Activated CD8-positive, alpha-beta memory T cell treated with anti-CD3 and anti-CD28 coated beads, Interleukin-2, amount 50 U/mL, for 48 hours (primary cell): ENCODE data around the gene LANCL1.

Experiments
- DNase-seq: peaks from one replicate; pipeline ENCODE4 v3.0.0-alpha.2; 2020

The LANCL1 gene

GRCh38 chr2:210476194-210477128 is at the start of gene LANCL1:
Gene LANCL1 (minus strand): TSS chr2:210476759. CDS start chr2:210476396, 363 bp downstream.
- DNase-seq = peak; percentile 86

GRCh38 chr2:210524533-210524932 is 48.0 kb upstream of the LANCL1 start:
- DNase-seq = no peak

GRCh38 chr2:210523650-210524289 is 47.2 kb upstream of the LANCL1 start:
- DNase-seq = no peak

- no peak for DNase-seq
These were observed 45.8 kb upstream of the LANCL1 start for GRCh38 chr2:210522399-210522798.

GRCh38 chr2:210519594-210519993 is 43.0 kb upstream of the LANCL1 start:
- DNase-seq = no peak

GRCh38 chr2:210517264-210517663 is 40.7 kb upstream of the LANCL1 start:
- no peak for DNase-seq

GRCh38 chr2:210515911-210516310 is 39.4 kb upstream of the LANCL1 start:
- no peak for DNase-seq

- DNase-seq = no peak
These were observed 27.2 kb upstream of the LANCL1 start for GRCh38 chr2:210503725-210504191.

- peak; percentile 55 for DNase-seq
These were observed 26.6 kb upstream of the LANCL1 start for GRCh38 chr2:210503001-210503623.

- DNase-seq = no peak
These were observed 20.0 kb upstream of the LANCL1 start for GRCh38 chr2:210496512-210496911.

GRCh38 chr2:210493528-210493927 is 17.0 kb upstream of the LANCL1 start:
- DNase-seq = no peak

GRCh38 chr2:210481601-210482175 is 5.1 kb upstream of the LANCL1 start:
- DNase-seq = no peak

GRCh38 chr2:210480764-210481163 is 4.2 kb upstream of the LANCL1 start:
- no peak for DNase-seq

- no peak for DNase-seq
These were observed 3.5 kb upstream of the LANCL1 start for GRCh38 chr2:210480079-210480478.

- DNase-seq = no peak
These were observed 2.1 kb upstream of the LANCL1 start for GRCh38 chr2:210478661-210479060.

- DNase-seq = no peak
These were observed 937 bp upstream of the LANCL1 start for GRCh38 chr2:210477496-210477895.

- DNase-seq = no peak
These were observed 853 bp downstream of the LANCL1 start for GRCh38 chr2:210475706-210476105.

GRCh38 chr2:210474776-210475175 is 1.8 kb downstream of the LANCL1 start:
- no peak for DNase-seq

GRCh38 chr2:210461401-210461800 is 15.2 kb downstream of the LANCL1 start:
- no peak for DNase-seq

- DNase-seq = no peak
These were observed 16.0 kb downstream of the LANCL1 start for GRCh38 chr2:210460322-210461227.

- DNase-seq = no peak
These were observed 16.7 kb downstream of the LANCL1 start for GRCh38 chr2:210459880-210460279.

- DNase-seq = no peak
These were observed 17.2 kb downstream of the LANCL1 start for GRCh38 chr2:210459407-210459806.
